ENCODE measurements around the gene ANO3.

ANO3 gene

GRCh38 chr11:26353010-26353409 lies 21.1 kb downstream of the ANO3 start:
- Histone ChIP-seq H3K79me2 (ENCODE audit: control insufficient read depth, insufficient read depth, low read length, unreplicated experiment) (no peaks in the 10 kb centered on the region), H3K4me1 (ENCODE audit: control insufficient read depth, insufficient read depth, low read length, unreplicated experiment) (peaks cover 4% of the 10 kb centered on the region), H3K36me3 (ENCODE audit: insufficient read depth, low read length) (no peaks in the 10 kb centered on the region), H3K27me3 (ENCODE audit: insufficient read depth, low read length) (no peaks in the 10 kb centered on the region), H3K27ac (ENCODE audit: low read depth, low read length) (no peak overlapping the region), H3K4me3 (ENCODE audit: low read depth, low read length) (no peak overlapping the region), H2AFZ (ENCODE audit: low read length, unreplicated experiment) (no peak overlapping the region)

- H3K4me1 ChIP-seq (ENCODE audit: control insufficient read depth, insufficient read depth, low read length, unreplicated experiment), result no peaks in the 10 kb centered on the region
- H3K27me3 ChIP-seq (ENCODE audit: insufficient read depth, low read length), result no peaks in the 10 kb centered on the region
- no peaks in the 10 kb centered on the region for H3K36me3 ChIP-seq (ENCODE audit: insufficient read depth, low read length)
- H3K79me2 ChIP-seq (ENCODE audit: control insufficient read depth, insufficient read depth, low read length, unreplicated experiment), result no peaks in the 10 kb centered on the region
- H3K4me3 ChIP-seq (ENCODE audit: low read depth, low read length), result no peak overlapping the region
- no peak overlapping the region for H3K27ac ChIP-seq (ENCODE audit: low read depth, low read length)
- no peak overlapping the region for H2AFZ ChIP-seq (ENCODE audit: low read length, unreplicated experiment)
Measured at GRCh38 chr11:26359055-26359454, 27.1 kb downstream of the ANO3 start.

DNA sequence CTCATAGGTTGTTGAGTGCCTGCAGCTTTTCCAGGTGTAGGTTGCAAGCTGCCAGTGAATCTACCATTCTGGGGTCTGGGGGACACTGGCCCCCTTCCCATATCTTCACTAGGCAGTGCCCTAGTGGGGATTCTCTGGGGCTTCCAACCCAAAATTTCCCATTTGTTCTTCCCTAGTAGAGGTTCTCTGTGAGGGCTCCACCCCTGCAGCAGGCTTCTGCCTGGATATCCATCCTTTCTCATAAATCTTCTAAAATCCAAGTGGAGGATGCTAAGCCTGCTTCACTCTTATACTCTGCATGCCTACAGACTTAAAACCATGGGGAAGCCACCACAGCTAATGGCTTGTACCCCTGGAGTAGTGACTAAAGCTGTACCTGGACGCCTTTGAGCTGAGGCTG lies 33.4 kb downstream of the ANO3 start:
- Histone ChIP-seq H3K36me3 (ENCODE audit: insufficient read depth, low read length) (no peaks in the 10 kb centered on the region), H3K79me2 (ENCODE audit: control insufficient read depth, insufficient read depth, low read length, unreplicated experiment) (no peaks in the 10 kb centered on the region), H3K27me3 (ENCODE audit: insufficient read depth, low read length) (no peaks in the 10 kb centered on the region), H3K4me1 (ENCODE audit: control insufficient read depth, insufficient read depth, low read length, unreplicated experiment) (no peaks in the 10 kb centered on the region), H3K27ac (ENCODE audit: low read depth, low read length) (no peak overlapping the region), H3K4me3 (ENCODE audit: low read depth, low read length) (no peak overlapping the region), H2AFZ (ENCODE audit: low read length, unreplicated experiment) (no peak overlapping the region)

DNA sequence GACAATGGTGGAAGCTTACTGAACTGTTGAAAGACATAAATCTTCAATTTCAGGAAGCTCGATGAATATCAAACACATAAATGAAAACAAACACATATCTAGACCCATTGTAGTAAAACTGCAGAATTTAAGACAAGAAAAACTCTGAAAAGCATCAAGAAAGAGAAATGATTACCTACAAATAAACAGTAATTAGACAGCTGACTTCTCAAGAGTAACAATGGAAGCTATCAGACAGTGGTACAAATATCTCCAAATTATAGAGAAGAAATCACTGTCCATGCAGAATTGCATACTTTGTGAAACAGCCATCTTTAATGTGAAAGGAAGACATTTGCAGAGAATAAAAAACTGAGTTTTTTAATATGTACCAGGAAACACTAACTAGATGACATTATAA lies 45.7 kb downstream of the ANO3 start:
- Histone ChIP-seq H2AFZ (ENCODE audit: low read length, unreplicated experiment) (no peak overlapping the region), H3K79me2 (ENCODE audit: control insufficient read depth, insufficient read depth, low read length, unreplicated experiment) (no peaks in the 10 kb centered on the region), H3K4me3 (ENCODE audit: low read depth, low read length) (no peak overlapping the region), H3K27ac (ENCODE audit: low read depth, low read length) (no peak overlapping the region), H3K27me3 (ENCODE audit: insufficient read depth, low read length) (no peaks in the 10 kb centered on the region), H3K4me1 (ENCODE audit: control insufficient read depth, insufficient read depth, low read length, unreplicated experiment) (no peaks in the 10 kb centered on the region), H3K36me3 (ENCODE audit: insufficient read depth, low read length) (0 out of 2 replicates have a peak, but pooled peaks cover 3% of the 10 kb centered on the region)

DNA sequence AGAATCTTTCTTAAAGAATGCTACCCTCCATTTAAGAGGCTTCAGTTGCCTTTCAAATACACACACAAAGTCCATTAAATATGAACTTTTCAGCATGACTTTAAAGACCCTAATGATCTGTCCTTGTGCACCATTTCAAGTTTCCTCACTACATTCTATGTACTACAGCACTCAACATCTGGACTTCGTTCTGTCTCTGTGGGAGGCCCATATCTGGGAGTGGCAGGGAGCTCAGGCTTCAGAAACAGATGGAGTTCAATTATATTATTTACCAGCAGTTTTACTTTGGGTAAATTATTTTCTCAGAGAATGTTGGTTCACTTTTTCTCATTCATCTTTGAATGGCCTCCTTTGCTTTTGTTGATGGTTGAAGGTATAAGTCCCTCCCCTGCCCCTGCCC lies 67.4 kb downstream of the ANO3 start:
- Histone ChIP-seq H3K4me3 (ENCODE audit: low read depth, low read length) (no peak overlapping the region), H3K27me3 (ENCODE audit: insufficient read depth, low read length) (peaks cover 4% of the 10 kb centered on the region; the same call in 1 of the 2 replicates), H2AFZ (ENCODE audit: low read length, unreplicated experiment) (no peak overlapping the region), H3K36me3 (ENCODE audit: insufficient read depth, low read length) (no peaks in the 10 kb centered on the region), H3K4me1 (ENCODE audit: control insufficient read depth, insufficient read depth, low read length, unreplicated experiment) (no peaks in the 10 kb centered on the region), H3K79me2 (ENCODE audit: control insufficient read depth, insufficient read depth, low read length, unreplicated experiment) (no peaks in the 10 kb centered on the region), H3K27ac (ENCODE audit: low read depth, low read length) (no peak overlapping the region)

DNA sequence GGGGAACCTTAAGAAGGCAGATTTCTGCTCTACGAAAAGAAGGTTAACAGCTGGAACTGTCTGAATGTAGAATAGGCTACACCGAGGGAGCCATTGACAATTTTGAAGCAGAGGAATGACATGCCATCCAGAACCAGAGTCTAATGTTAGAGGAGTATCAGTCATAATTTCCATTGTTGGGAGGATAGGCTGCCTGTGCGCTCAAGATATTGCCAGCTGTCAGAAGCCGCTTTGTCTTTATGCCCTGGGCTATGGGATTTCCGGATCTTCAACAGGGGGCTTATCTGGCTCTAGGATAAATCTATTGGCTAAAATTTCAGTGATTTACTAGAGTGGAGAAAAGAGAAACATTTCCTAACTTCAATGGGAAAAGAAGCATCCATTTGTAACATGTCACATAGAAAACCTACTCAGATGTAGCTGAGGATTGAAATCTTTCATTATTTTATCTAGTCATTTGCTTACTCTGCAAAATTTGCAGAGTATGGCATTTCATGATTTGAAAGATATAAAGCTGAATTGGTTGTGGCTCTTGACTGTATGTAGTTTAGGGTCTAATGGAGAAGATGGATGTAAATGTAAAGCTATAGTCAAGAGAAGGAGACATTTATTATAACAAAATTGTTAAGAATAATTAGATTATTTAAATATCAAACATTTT lies 78.9 kb downstream of the ANO3 start:
- Histone ChIP-seq H3K79me2 (ENCODE audit: control insufficient read depth, insufficient read depth, low read length, unreplicated experiment) (no peaks in the 10 kb centered on the region), H3K27me3 (ENCODE audit: insufficient read depth, low read length) (no peaks in the 10 kb centered on the region), H3K4me1 (ENCODE audit: control insufficient read depth, insufficient read depth, low read length, unreplicated experiment) (peaks cover 3% of the 10 kb centered on the region), H3K27ac (ENCODE audit: low read depth, low read length) (no peak overlapping the region), H3K36me3 (ENCODE audit: insufficient read depth, low read length) (no peaks in the 10 kb centered on the region), H3K4me3 (ENCODE audit: low read depth, low read length) (no peak overlapping the region), H2AFZ (ENCODE audit: low read length, unreplicated experiment) (no peak overlapping the region)

DNA sequence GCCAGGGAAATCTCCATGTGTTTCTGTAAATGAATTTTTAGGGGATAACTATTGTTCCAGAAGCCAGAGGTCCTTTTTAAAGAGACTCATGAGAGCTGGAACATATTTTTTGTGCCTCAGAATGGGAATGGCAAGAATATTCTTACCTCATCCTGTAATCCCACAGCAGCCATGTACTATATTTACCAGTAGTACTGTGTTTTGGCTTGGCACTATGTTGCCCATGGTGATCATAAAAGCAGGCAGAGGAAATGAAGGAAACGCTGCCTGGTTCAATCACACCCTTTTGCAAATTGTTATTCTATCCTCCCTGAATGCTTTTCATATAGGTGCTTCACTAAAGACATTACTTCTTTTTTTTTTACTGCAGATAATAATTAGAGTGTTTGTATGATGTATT lies 81.0 kb downstream of the ANO3 start:
- Histone ChIP-seq H3K4me1 (ENCODE audit: control insufficient read depth, insufficient read depth, low read length, unreplicated experiment) (peaks cover 3% of the 10 kb centered on the region), H3K27ac (ENCODE audit: low read depth, low read length) (no peak overlapping the region), H2AFZ (ENCODE audit: low read length, unreplicated experiment) (no peak overlapping the region), H3K79me2 (ENCODE audit: control insufficient read depth, insufficient read depth, low read length, unreplicated experiment) (no peaks in the 10 kb centered on the region), H3K36me3 (ENCODE audit: insufficient read depth, low read length) (no peaks in the 10 kb centered on the region), H3K27me3 (ENCODE audit: insufficient read depth, low read length) (no peaks in the 10 kb centered on the region), H3K4me3 (ENCODE audit: low read depth, low read length) (no peak overlapping the region)

DNA sequence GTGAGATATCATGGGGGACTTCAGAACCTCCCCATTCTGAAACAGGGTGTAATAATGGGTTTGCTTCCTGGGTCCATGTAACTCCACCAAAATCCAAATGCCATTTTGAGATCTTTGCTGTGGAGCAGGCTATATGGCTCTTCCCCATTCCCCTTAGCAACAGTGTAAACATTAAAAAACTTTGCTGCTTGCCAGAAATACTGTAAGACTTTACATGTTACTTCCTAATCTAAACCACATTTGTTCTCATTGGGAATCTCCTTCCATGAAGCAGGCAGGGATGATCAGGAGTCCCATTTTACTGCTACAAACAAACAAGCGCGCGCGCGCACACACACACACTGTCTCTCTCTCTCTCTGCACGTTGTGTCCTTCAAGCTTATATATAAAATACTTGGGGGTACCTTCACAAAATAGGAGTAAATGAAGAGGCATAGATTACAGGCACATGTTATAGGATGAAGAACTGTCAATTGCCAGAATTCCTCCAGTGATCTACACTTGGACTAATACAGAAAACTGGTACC lies 86.5 kb downstream of the ANO3 start:
- Histone ChIP-seq H3K4me1 (ENCODE audit: control insufficient read depth, insufficient read depth, low read length, unreplicated experiment) (peaks cover 3% of the 10 kb centered on the region), H3K4me3 (ENCODE audit: low read depth, low read length) (no peak overlapping the region), H3K27me3 (ENCODE audit: insufficient read depth, low read length) (no peaks in the 10 kb centered on the region), H2AFZ (ENCODE audit: low read length, unreplicated experiment) (no peak overlapping the region), H3K79me2 (ENCODE audit: control insufficient read depth, insufficient read depth, low read length, unreplicated experiment) (no peaks in the 10 kb centered on the region), H3K36me3 (ENCODE audit: insufficient read depth, low read length) (no peaks in the 10 kb centered on the region), H3K27ac (ENCODE audit: low read depth, low read length) (no peak overlapping the region)

GRCh38 chr11:26420331-26420730 lies 88.4 kb downstream of the ANO3 start:
- Histone ChIP-seq H3K4me1 (ENCODE audit: control insufficient read depth, insufficient read depth, low read length, unreplicated experiment) (no peaks in the 10 kb centered on the region), H3K4me3 (ENCODE audit: low read depth, low read length) (no peak overlapping the region), H3K79me2 (ENCODE audit: control insufficient read depth, insufficient read depth, low read length, unreplicated experiment) (no peaks in the 10 kb centered on the region), H3K36me3 (ENCODE audit: insufficient read depth, low read length) (no peaks in the 10 kb centered on the region), H2AFZ (ENCODE audit: low read length, unreplicated experiment) (no peak overlapping the region), H3K27ac (ENCODE audit: low read depth, low read length) (no peak overlapping the region), H3K27me3 (ENCODE audit: insufficient read depth, low read length) (no peaks in the 10 kb centered on the region)

DNA sequence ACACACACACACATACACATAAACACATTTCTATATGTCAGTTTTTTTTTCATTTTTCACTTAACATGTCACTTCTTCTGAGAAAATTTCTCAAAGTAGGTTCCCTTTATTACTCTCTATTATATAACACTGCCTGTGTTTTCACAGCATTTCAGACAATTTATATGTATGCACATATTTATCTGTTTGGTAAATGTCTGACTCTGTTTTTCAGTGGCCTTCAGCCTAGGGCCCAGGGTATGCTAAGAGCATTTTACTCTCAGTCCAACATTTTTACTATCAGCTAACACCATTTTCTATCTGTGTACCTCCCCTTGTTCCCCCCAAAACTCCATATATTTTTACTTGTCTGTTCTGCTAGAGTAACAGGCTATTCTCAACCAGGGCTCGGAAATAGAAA lies 92.3 kb downstream of the ANO3 start:
- H3K4me1 ChIP-seq (ENCODE audit: control insufficient read depth, insufficient read depth, low read length, unreplicated experiment), result no peaks in the 10 kb centered on the region
- no peak overlapping the region for H2AFZ ChIP-seq (ENCODE audit: low read length, unreplicated experiment)
- H3K27me3 ChIP-seq (ENCODE audit: insufficient read depth, low read length), result no peaks in the 10 kb centered on the region
- H3K27ac ChIP-seq (ENCODE audit: low read depth, low read length), result no peak overlapping the region
- H3K4me3 ChIP-seq (ENCODE audit: low read depth, low read length), result no peak overlapping the region
- no peaks in the 10 kb centered on the region for H3K79me2 ChIP-seq (ENCODE audit: control insufficient read depth, insufficient read depth, low read length, unreplicated experiment)
- H3K36me3 ChIP-seq (ENCODE audit: insufficient read depth, low read length), result no peaks in the 10 kb centered on the region

GRCh38 chr11:26439854-26440253 lies 107.9 kb downstream of the ANO3 start:
- H3K27me3 ChIP-seq (ENCODE audit: insufficient read depth, low read length), result 0 out of 2 replicates have a peak, but pooled peaks cover 7% of the 10 kb centered on the region
- H3K4me3 ChIP-seq (ENCODE audit: low read depth, low read length), result no peak overlapping the region
- H2AFZ ChIP-seq (ENCODE audit: low read length, unreplicated experiment), result no peak overlapping the region
- no peak overlapping the region for H3K27ac ChIP-seq (ENCODE audit: low read depth, low read length)
- no peaks in the 10 kb centered on the region for H3K79me2 ChIP-seq (ENCODE audit: control insufficient read depth, insufficient read depth, low read length, unreplicated experiment)
- peaks cover 4% of the 10 kb centered on the region for H3K4me1 ChIP-seq (ENCODE audit: control insufficient read depth, insufficient read depth, low read length, unreplicated experiment)
- H3K36me3 ChIP-seq (ENCODE audit: insufficient read depth, low read length), result no peaks in the 10 kb centered on the region

Data from ACC112 (cell line).